Keratinocyte (primary cell): ENCODE results near the gene XRCC1. TPM values are rescaled to one million over a fixed set of nuclear protein-coding genes. Genes with fewer than 3 reads are reported as not detected.

Experiments used
- DNase-seq: peaks from one replicate; pipeline ENCODE4 v3.0.0-alpha.2; 2011; ENCODE audit warnings: low read depth, missing footprints, low spot score
- FAIRE-seq: peaks from 2 replicates; lab custom pipeline; 2011; peaks lifted over from hg19 to GRCh38; lab: Jason Lieb, UNC
- H2AFZ ChIP-seq: 2 replicates; pipeline ENCODE4 v1.6.0; 2012; ENCODE audit warnings: low read length, control low read depth, inconsistent platforms; ENCODE audit not compliant: control insufficient read depth
- H3K27ac ChIP-seq: 2 replicates; pipeline ENCODE4 v1.5.1; 2011; ENCODE audit warnings: low read length; ENCODE audit not compliant: control insufficient read depth, insufficient read depth
- H3K27me3 ChIP-seq: 3 replicates; pipeline ENCODE4 v1.6.0; 2011; ENCODE audit warnings: low read length; ENCODE audit not compliant: control insufficient read depth, insufficient read depth; ENCODE audit errors: extremely low read depth
- H3K36me3 ChIP-seq, 2 experiments: 2 replicates in 1 of 2; 3 replicates in 1 of 2; pipeline ENCODE4 v1.5.1; 2011; ENCODE audit warnings: low read length in 2 of 2, mild to moderate bottlenecking in 1 of 2; ENCODE audit not compliant: control insufficient read depth in 2 of 2, insufficient read depth in 2 of 2; ENCODE audit errors: extremely low read depth in 1 of 2
- H3K4me1 ChIP-seq: 3 replicates; pipeline ENCODE4 v1.5.1; 2011; ENCODE audit warnings: low read length; ENCODE audit not compliant: control insufficient read depth, insufficient read depth; ENCODE audit errors: extremely low read depth
- H3K4me2 ChIP-seq: 3 replicates; pipeline ENCODE4 v1.6.0; 2011; ENCODE audit warnings: low read depth, low read length; ENCODE audit not compliant: control insufficient read depth, insufficient read depth; ENCODE audit errors: extremely low read depth
- H3K4me3 ChIP-seq, 3 experiments: fragments of 200-600 bp in 1 of 3; sonication (generic) in 1 of 3; 2 replicates in 2 of 3; 3 replicates in 1 of 3; pipeline ENCODE4 v1.5.1; 2011 to 2016; ENCODE audit warnings: low read length in 3 of 3, mild to moderate bottlenecking in 3 of 3, control low read depth in 2 of 3, inconsistent platforms in 1 of 3, low read depth in 1 of 3, mixed read lengths in 1 of 3, mixed run types in 1 of 3, moderate library complexity in 1 of 3; ENCODE audit not compliant: control insufficient read depth in 2 of 3, insufficient read depth in 2 of 3; ENCODE audit errors: extremely low read depth in 1 of 3
- H3K79me2 ChIP-seq: 2 replicates; pipeline ENCODE4 v1.6.0; 2012; ENCODE audit warnings: low read length; ENCODE audit not compliant: control insufficient read depth, insufficient read depth
- H3K9ac ChIP-seq: 3 replicates; pipeline ENCODE4 v1.6.0; 2011; ENCODE audit warnings: low read length; ENCODE audit not compliant: control insufficient read depth, insufficient read depth; ENCODE audit errors: extremely low read depth
- H3K9me1 ChIP-seq: 3 replicates; pipeline ENCODE4 v1.6.0; 2011; ENCODE audit warnings: low read length; ENCODE audit not compliant: control insufficient read depth, insufficient read depth; ENCODE audit errors: extremely low read depth
- H3K9me3 ChIP-seq: 2 replicates; pipeline ENCODE4 v1.5.1; 2012; ENCODE audit warnings: low read depth, low read length; ENCODE audit not compliant: control insufficient read depth
- H4K20me1 ChIP-seq: 3 replicates; pipeline ENCODE4 v1.6.0; 2011; ENCODE audit warnings: low read length; ENCODE audit not compliant: control insufficient read depth, insufficient read depth; ENCODE audit errors: extremely low read depth
- CTCF ChIP-seq, 3 experiments: IDR thresholded peaks in 1 of 3; conservative IDR thresholded peaks in 1 of 3; optimal IDR thresholded peaks in 1 of 3; 2 replicates in 2 of 3; 3 replicates in 1 of 3; pipeline versions ENCODE3 to v1.5.1; 2011; ENCODE audit warnings: low read length in 3 of 3, mild to moderate bottlenecking in 3 of 3, moderate library complexity in 2 of 3, control low read depth in 1 of 3, inconsistent platforms in 1 of 3; ENCODE audit not compliant: insufficient read depth in 2 of 3; ENCODE audit errors: extremely low read depth in 1 of 3
- EZH2 ChIP-seq: IDR thresholded peaks from one replicate; pipeline ENCODE4 v1.6.1; 2012; ENCODE audit warnings: inconsistent platforms, mild to moderate bottlenecking, low read length, moderate library complexity
- dilution Hi-C: fragments of 300-500 bp; cut with MboI; formaldehyde crosslinking; loops from one replicate; pipeline ENCODE4 v1.7.0; 2020; ENCODE audit warnings: low sequenced_read_pairs; ENCODE audit not compliant: extremely low pct_ligation_motif_present
- polyA plus RNA-seq, 5 experiments: library from polyadenylated mRNA; depleted of rRNA in 3 of 5; stranded (reverse) in 3 of 5; stranded (forward) in 1 of 5; unstranded in 1 of 5; fragments of >200 nt; gene quantifications; 1 replicate in 1 of 5; 2 replicates in 3 of 5; 3 replicates in 1 of 5; pipeline versions ENCODE4 v1.2.1 to v1.2.3, GENCODE V29; 2011 to 2012; ENCODE audit warnings: missing spikeins in 2 of 5, low read depth in 1 of 5, low replicate concordance in 1 of 5

Gene XRCC1
- polyA plus RNA-seq, 1 donor (not counting 4 experiments of a cell fraction or from before 2014, with no cell fraction given), result 16.3 TPM

DNA sequence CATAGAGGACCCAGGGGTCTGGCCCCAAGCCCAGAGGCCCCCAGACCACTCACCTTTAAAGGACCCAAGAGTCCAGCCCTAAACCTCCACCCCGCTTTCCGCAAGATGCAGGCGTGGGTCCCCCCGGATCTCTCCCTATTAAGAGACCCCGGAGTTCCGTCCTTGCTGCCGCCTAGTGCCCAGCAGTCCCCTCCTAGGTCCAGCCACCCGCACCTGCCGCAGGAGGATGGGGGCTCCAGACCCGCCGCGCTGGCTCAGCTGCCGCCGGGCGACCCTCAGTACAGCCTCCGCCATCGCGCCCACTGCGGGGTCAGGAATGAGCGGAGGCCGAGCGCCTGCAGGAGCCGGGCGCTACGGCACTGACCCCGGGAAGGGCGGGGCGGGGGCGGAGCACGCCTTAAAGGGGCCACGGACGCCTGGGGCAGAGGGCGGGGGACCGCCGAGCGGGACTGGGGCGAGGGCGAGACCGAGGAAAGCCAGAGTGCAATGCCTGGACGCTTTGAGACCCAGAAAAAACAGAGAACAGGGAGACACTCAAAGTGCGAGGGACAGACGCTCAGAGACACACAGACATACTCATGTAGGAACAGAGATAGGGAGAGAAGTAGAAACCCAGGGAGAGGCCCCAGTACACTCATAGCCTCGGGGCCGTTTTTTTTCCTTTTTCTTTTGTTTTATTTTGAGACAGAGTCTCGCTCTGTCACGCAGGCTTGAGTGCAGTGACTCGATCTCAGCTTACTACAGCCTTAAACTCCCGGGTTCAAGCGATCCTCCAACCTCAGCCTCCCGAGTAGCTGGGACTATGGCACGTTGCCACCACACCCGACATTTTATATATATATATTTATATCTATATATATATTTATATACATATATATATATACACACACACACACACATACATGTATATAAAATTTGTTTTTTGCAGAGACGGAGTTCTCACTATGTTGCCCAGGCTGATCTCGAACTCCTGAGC is 48.2 kb downstream of the XRCC1 start, which contains the start of gene ETHE1:
Gene ETHE1, minus strand, starts transcription at position 318 of the 976 bp plus-strand sequence. Its CDS starts 24 bp downstream, at position 294.
- no peak for DNase-seq
- Histone ChIP-seq H2AFZ (peak within 1 kb of the TSS; percentile 90), H3K79me2 (peaks cover 50% of the 10 kb centered on the region), H3K9ac (peak within 1 kb of the TSS; percentile 88), H3K36me3 (peaks cover 0 to 9% of the 10 kb centered on the region in 2 experiments), H3K9me1 (no peaks in the 10 kb centered on the region), H3K27ac (peak within 1 kb of the TSS; percentile 95), H4K20me1 (peaks cover 3% of the 10 kb centered on the region), H3K4me1 (peaks cover 39% of the 10 kb centered on the region), H3K4me2 (peak within 1 kb of the TSS; percentile 85), H3K9me3 (no peaks in the 10 kb centered on the region), H3K4me3 (peak within 1 kb of the TSS; percentile 79 to 98 (median 95)), H3K27me3 (no peaks in the 10 kb centered on the region)
- TF ChIP-seq EZH2, result no peak
- no peak for TF ChIP-seq CTCF (optimal IDR thresholded peaks at IDR 0.05 in 1 of 3, IDR thresholded peaks at IDR 0.05 in 1 of 3, conservative IDR thresholded peaks at IDR 0.05 in 1 of 3; ENCODE audit: extremely low read depth in 1 of 3, insufficient read depth in 2 of 3, low read length in 3 of 3)
- dilution Hi-C loops, result no loop called here
- peak; percentile 20 for FAIRE-seq

- DNase-seq, result no peak
- Histone ChIP-seq H3K9ac (peak overlapping the region; percentile 88), H3K4me2 (peak overlapping the region; percentile 74), H3K9me1 (no peaks in the 10 kb centered on the region), H3K36me3 (peaks cover 3 to 9% of the 10 kb centered on the region in 2 experiments), H3K79me2 (peaks cover 59% of the 10 kb centered on the region), H3K27ac (peak overlapping the region; percentile 95), H2AFZ (no peak overlapping the region), H4K20me1 (peaks cover 3% of the 10 kb centered on the region), H3K4me1 (peaks cover 37% of the 10 kb centered on the region), H3K27me3 (no peaks in the 10 kb centered on the region), H3K9me3 (no peaks in the 10 kb centered on the region), H3K4me3 (peak overlapping the region; percentile 79 to 98 (median 95))
- FAIRE-seq, result no peak
- dilution Hi-C loops, result no loop called here
- no peak for TF ChIP-seq EZH2
- no peak for TF ChIP-seq CTCF (optimal IDR thresholded peaks at IDR 0.05 in 1 of 3, IDR thresholded peaks at IDR 0.05 in 1 of 3, conservative IDR thresholded peaks at IDR 0.05 in 1 of 3; ENCODE audit: extremely low read depth in 1 of 3, insufficient read depth in 2 of 3, low read length in 3 of 3)
Measured at GRCh38 chr19:43525836-43526771, 49.2 kb downstream of the XRCC1 start.
